ENCODE data around the gene RPS6KA4.
A peak's percentile ranks its signal among the peaks of the same experiment; 100 is the strongest.

Gene RPS6KA4

DNA sequence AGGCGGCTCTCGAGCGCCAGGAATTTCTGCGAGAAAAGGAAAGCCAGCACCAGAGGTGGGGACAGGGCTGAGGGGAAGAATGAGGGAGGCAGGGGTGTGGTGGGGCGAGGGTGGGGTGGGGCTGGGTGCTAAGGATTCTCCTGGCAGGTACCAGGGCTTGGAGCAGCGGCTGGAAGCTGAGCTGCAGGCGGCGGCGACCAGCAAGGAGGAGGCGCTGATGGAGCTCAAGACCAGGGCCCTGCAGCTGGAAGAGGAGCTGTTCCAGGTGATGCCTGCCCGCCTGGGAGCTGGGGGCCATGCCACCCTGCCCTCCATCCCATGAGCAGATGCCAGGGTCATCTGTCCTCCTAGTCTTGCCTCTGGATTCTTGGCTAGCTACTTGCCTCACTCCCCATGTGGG, 9.6 kb upstream of the RPS6KA4 start:
- FAIRE-seq: no peak

DNA sequence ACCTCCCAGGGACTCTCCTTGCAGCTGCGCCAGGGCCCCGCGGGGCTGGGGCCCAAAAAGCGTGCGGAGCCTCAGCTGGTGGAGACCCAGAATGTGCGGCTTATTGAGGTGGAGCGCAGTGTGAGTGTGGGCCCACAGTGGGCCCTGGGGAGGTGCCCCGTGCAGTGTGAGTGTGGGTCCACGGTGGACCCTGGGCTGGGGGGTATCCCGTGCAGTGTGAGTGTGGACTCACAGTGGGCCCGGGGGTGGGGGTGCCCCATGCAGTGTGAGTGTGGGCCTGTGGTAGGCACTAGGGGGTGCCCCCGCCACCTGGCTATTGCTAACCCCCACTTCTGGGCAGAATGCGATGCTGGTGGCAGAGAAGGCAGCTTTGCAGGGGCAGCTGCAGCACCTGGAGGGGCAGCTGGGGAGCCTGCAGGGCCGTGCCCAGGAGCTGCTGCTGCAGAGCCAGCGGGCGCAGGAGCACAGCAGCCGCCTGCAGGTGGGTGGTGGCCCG, 7.8 kb upstream of the RPS6KA4 start:
- no peak for FAIRE-seq

DNA sequence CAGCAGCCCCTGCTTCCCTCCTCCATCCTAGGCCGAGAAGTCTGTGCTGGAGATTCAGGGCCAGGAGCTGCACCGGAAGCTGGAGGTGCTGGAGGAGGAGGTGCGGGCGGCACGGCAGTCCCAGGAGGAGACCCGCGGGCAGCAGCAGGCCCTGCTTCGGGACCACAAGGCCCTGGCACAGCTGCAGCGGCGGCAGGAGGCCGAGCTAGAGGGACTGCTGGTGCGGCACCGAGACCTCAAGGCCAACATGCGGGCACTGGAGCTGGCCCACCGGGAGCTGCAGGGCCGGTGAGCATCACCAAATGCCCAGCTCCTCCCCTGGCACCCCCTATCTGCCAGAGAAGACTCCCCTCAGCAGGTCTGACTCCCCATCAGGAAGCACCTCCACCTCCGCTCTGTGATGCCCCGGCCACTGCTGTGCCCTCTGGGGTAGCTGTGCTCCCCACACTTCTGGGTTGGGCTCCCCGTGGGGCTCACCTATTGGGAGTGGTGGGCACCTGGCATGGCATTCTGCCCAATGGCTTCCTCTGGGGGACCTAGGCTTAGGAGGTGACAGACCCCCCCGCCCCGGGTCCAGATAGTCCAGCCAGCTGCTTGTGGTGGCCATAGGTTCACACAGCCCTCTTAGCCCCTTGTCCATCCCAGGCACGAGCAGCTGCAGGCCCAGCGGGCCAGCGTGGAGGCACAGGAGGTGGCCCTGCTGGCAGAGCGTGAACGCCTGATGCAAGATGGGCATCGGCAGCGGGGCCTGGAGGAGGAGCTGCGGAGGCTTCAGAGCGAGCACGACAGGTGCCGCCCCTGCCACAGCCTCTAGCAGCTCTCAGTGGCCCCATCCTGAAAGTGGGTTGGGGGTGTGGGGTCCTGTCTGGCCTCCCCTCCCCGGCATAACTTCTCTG, 6.6 kb upstream of the RPS6KA4 start:
- FAIRE-seq: no peak

DNA sequence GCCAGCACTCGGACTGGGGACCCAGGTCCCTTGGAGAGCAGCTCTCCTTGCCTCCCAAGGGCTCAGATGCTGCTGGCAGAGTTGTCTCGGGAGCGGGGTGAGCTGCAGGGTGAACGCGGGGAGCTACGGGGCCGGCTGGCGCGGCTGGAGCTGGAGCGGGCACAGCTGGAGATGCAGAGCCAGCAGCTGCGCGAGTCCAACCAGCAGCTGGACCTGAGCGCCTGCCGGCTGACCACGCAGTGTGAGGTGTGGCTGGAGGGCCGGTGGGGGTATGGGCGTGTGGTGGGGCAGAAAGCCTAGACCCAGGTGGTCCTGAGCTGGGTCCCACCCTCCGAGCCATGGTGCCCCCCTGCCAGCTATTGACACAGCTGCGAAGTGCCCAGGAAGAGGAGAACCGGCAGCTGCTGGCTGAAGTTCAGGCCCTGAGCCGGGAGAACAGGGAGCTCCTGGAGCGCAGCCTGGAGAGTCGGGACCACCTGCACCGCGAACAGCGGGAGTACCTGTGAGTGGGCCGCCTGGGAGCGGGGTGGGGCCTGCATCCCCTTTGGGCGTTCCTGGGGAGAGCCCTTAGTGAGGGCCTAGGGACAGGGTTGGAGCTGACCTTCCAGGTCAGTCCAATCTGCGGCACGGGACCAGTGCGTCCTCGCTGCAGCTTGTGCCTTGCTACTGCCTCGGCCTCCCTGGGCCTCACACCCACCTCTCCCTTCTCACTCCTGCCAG, 5.8 kb upstream of the RPS6KA4 start:
- FAIRE-seq: no peak

DNA sequence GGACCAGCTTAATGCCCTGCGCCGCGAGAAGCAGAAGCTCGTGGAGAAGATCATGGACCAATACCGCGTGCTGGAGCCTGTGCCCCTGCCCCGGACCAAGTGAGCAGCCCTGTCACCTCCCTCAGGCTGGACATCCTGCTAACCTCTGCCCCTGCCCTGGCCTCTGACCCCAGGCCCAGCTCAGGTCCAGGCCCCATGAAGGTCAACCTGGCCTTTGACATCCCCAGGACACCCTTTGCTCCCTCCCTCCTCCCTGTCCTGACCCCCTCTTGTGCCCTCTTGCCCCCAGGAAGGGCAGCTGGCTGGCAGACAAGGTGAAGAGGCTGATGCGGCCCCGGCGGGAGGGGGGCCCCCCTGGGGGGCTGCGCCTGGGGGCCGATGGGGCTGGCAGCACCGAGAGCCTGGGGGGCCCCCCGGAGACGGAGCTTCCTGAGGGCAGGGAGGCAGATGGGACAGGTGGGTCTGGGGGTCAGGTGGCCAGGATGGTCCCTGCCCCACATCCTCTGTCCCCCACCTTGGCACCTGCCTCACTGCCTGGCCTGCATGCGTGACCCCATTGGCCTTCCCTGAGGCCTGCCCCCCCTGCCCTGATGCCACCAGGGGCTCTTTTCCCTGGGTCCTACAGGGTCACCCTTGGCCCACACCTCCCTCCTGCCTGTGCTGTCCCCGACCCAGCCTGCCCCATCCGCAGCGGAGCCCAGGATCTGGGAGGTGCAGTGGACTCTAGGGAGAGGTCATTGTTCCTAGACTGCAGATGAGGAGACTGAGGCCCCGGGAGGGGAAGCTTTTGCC, 5.1 kb upstream of the RPS6KA4 start:
- no peak for FAIRE-seq

DNA sequence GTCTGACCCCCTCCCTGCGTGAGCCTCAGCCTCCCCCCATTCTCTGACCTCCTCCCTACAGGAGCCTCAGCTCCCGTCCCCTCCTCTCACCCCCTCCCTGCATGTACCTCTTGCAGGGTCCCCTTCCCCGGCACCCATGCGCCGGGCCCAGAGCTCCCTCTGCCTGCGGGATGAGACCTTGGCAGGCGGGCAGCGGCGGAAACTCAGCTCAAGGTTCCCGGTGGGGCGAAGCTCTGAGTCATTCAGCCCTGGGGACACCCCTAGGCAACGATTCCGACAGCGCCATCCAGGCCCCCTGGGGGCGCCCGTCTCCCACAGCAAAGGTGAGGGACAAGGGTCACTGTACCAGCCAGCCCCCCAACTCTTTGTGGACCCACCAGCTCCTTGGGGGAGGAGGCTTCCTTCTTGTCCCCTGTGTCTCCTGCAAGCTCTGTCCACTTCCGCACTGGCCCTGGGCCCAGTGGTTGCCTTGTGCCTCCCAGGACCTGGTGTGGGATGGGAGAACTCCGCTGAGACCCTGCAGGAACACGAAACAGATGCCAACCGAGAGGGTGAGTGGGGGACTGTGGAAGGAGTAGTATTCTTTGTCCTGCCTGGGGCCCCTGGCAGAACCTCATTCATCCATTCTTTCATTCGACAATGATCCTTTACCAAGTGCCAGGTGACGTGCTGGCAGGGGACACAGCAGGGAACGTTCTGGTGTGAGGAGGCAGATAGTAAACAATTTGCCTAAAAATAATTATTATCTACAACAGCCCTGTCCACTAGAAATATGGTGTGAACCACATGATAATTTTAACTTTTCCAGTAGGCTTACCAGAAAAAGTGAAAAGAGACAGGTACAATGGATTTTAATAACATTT, 3.7 kb upstream of the RPS6KA4 start:
- no peak for FAIRE-seq

DNA sequence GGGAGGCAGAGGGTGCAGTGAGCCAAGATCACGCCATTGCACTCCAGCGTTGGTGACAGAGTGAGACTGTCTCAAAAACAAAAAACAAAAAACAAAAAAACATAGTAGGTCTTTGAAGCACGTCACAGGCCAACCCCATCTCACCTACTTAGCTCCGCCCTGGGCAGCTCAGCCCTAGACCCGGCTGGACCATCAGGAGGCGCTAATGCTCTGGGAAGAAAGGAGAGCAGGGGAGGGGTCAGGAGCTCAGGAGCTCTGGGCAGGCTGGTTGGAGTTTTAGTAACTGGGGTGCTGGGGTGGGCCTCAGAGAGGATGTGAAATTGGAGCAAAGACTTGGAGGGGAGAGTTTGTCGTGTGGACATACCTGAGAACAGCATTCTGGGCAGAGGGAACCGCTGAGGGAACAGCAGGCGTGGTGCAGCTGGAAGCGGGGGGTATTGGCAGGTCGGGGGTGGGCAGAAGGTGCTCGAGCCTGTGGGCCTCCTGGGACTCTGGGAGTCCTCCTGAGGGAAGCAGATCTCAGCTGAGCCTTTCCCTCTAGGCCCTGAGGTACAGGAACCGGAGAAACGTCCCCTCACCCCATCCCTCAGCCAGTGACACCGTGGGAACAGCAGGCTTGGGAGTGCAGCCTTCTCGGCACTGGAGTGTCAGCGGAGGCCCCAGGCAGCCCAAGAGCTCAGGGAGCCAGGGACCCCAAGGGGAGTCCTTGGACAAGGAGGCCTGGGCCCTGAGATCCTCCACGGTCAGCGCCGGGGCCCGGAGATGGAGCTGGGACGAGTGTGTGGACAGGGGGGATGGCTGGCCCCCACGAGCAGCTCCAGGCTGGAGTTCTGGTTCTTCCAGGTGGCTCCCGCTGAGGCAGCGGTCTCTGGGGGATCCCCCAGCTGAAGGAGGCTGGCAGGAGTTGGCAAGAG, 2.2 kb upstream of the RPS6KA4 start:
- peak; percentile 97 for FAIRE-seq

DNA sequence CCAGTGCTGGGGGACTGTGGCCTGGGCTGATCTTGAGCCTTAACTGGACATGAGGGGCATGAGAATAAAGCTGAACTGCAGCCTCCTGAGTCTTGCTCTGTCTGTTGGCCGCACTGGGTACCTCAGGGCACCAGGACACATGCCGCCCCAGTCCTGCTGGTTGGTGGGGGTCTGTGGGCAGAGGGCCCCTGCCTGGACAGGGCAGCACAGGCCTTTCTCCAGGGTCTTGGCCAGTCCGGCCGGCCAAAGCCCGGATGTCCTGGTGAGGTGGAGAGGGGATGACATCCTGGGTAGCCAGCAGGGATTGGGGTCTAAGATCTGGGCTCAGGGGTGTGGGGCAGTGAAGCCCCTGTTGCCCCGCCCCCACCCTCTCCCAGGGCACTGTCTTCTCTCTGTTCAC, 1.5 kb upstream of the RPS6KA4 start:
- no peak for FAIRE-seq

DNA sequence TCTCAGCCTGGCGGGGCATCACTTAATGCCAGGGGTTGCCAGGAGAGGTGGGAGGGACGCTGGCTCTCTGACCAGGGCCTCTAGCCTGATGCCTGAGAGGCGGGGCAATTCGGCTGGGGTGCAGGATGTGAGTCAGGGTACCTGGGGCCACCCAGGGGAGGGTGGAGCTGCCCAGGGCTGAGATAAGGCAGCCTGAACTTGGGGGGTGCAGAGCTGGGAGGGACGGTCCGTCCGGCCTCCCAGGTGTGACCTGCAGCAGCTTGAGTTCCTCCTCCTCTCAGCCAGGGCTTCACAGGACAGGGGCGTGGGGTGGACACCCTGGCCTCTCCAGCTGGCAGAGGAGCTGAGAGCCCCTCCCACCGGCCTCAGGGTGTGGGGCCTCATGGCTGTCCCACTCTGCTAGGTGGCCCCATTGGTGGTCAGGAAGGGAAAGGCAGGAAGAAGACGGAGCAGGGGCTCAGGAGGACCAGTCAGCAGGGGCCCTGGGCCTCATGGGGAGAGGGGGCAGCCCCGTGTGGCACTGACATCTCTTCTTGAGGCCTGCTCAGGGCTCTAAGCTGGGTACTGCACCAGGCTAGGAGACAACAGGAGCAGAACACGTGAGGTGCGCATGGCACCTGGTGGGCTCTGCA, 942 bp upstream of the RPS6KA4 start:
- FAIRE-seq: no peak

DNA sequence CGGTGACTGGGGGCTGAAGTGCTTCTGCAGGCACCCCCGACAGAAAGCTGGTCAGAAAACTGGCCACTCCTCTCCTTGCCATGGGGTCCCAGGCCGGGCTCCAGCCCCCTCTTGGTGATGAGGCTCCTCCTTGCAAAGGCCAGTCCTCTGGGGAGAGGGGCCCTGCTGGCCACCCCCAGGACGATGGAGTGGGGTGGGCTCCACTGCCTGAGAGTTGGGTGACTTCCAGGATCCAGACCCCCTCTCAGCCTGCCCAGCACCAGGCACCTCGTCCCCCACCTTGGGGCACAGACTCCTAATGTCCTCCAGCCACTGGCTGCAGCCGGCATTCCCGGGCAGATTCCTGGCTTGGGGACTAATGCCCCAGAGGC, 441 bp upstream of the RPS6KA4 start:
- no peak for FAIRE-seq

DNA sequence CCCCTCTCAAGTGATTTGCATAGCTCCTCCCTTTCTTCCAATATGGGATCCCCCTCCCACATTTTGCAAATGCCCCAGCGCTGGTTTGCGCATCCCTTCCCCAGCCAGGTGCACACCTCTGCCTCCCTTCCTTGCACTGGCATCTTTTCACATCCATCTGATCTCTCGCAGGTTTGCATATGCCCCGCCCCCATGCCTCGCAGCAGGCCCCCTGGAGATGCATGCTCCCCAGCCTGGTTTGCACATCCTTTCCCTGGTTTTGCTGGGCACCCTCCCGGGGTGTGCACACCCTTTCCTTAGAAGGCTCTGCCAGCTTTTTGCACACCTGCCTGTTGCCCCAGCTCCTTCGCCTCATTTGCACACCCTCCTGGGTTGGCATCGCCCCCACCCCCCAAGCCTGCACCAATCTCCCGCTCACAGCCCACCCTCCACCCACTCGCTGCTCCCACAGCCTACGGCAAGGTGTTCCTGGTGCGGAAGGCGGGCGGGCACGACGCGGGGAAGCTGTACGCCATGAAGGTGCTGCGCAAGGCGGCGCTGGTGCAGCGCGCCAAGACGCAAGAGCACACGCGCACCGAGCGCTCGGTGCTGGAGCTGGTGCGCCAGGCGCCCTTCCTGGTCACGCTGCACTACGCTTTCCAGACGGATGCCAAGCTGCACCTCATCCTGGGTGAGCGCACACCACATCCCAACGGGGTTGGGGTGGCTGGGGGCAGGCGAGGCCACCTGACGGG, 917 bp downstream of the RPS6KA4 start:
- no peak for FAIRE-seq

DNA sequence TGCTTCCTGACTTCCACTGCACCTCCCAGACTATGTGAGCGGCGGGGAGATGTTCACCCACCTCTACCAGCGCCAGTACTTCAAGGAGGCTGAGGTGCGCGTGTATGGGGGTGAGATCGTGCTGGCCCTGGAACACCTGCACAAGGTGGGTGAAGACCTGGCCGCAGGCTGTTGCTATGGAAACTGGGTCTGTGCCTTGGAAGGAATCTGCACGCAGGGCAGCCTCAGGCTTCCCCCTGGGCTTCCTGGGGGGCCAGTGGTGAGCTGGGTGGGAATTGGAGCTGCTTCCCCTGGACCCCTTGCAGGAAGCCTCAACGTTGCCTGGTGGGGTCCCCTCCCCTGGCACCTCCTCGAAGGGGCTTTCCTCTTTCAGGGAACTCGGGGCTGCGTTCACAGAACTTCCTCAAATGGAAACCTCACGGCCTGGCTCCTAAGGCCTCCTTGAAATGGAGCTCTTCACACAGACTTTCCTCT, 1.5 kb downstream of the RPS6KA4 start:
- no peak for FAIRE-seq

DNA sequence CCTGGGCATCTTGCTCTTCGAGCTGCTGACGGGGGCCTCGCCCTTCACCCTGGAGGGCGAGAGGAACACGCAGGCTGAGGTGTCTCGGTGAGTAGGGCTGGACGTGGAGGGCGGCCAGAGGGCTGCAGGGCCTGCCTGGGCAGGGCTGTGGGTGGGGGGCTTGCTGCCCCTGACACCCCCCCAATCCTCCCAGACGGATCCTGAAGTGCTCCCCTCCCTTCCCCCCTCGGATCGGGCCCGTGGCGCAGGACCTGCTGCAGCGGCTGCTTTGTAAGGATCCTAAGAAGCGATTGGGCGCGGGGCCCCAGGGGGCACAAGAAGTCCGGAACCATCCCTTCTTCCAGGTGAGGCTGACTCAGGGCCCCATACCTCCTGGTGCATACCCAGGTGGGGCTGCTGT, 2.7 kb downstream of the RPS6KA4 start:
- FAIRE-seq: no peak

DNA sequence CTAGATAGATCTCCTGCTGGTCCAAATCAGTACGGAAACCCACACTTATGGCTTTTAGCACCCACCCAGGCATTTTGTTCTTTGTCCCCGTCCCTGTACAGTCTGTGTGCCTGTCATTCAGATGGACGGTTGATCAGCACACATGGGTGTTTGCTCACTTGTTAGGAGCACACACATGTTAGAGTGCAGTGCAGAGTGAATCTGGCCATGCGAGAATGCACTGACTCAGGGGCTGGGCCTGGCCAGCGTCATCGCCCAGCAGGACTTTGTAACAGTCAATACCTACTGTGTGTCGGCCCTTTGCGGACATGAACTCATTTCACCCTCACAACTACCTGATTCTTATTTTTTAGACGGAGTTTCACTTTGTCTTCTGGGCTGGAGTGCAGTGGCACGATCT, 3.4 kb downstream of the RPS6KA4 start:
- no peak for FAIRE-seq

DNA sequence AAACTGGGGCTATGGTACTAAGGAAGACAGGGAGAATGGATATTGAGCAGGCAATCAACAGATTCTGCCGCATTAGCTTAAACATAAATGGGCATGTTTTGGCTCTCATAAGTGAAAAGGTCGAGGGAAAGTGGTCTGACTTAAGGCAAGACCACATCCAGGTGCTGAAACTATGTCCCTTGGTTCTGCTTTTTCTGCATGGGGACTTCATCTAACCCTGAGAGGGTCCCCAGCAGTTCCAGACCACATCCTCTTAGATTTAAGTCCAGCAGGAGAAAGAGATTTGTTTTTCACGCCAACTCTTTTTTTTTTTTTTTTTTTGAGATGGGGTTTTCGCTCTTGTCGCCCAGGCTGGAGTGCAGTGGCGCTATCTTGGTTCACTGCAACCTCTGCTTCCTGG, 5.5 kb downstream of the RPS6KA4 start:
- no peak for FAIRE-seq

DNA sequence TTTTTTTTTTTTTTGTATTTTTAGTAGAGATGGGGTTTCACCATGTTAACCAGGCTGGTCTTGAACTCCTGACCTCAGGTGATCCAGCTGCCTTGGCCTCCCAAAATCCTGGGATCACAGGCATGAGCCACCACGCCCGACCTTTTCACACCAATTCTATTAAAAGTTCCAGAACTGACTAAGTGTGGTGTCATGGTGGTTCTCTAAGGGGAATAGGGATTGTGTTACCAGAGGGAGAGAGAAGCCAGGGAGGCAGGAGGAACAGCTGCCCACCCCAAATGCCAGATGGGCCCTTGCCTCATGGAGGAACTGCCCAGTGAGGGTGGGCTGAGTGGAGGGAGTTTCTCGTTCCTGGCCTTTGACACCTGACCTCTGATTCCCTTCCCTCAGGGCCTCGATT, 5.9 kb downstream of the RPS6KA4 start:
- FAIRE-seq: no peak

DNA sequence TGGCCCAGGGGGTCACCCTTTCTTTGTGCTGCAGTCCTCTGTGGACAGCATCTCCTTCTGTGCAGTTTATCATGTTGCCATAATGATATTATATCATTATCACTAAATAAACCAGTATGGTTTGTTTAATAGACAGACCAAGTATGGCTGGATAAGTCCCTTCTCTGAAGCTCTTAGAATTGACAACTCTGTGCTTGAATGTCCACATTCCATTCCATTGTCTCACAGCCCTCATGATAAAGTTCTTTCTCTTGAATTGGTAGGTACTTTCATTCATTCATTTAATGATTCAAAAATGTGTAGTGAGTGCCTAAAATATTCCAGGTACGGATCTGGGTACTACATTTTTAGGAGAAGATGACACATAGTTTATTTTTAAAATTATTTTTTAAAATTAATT, 7.8 kb downstream of the RPS6KA4 start:
- no peak for FAIRE-seq

DNA sequence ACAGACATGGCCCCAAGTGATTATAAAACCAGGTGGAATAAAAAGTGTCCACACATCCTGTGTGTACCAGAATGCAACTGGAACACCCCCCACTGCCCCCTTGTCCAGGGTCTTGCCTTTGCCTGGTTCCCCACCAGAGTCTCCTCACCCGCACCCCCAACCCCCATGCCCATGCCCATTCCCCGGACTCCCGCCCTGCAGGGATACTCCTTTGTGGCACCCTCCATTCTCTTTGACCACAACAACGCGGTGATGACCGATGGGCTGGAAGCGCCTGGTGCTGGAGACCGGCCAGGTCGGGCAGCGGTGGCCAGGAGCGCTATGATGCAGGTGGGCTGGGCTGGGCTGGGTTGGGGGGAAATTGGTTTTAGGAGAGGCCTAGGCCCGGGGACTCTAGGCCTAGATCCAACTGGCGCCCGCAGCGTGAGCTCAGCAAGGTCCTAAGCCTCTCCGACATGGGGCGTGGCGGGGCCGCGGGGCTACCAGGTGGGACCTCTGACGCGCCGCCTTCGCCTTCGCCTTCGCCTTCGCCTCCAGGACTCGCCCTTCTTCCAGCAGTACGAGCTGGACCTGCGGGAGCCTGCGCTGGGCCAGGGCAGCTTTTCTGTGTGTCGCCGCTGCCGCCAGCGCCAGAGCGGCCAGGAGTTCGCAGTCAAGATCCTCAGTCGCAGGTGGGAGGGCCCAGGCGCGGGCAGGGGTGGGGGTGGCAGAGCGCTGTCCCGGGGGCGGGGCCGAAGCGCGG, 9.1 kb downstream of the RPS6KA4 start:
- FAIRE-seq: no peak

DNA sequence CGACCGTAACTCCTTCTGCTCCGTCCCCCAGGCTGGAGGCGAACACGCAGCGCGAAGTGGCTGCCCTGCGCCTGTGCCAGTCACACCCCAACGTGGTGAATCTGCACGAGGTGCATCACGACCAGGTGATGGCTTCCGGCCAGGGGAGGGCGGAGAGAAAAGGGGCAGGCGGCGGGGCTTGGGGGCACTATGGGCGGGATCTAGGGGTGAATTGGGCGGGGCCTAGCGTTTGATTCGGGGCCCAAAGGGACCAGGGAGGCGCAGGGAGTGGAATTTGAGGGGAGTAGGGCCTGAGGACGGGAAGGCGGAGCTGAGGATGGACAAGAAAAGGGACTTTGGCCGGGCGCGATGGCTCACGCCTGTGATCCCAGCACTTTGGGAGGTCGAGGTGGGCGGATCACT, 9.7 kb downstream of the RPS6KA4 start:
- no peak for FAIRE-seq
